Endothelial cell of umbilical vein (primary cell): ENCODE data around the gene TMEM63B.

Experiments
- EZH2 ChIP-seq: IDR thresholded peaks from 2 replicates; pipeline ENCODE4 v1.6.1; 2012; ENCODE audit warnings: borderline replicate concordance, low read depth, mild to moderate bottlenecking, moderate library complexity, low read length, inconsistent platforms; ENCODE audit not compliant: severe bottlenecking
- JUN ChIP-seq: IDR thresholded peaks from 2 replicates; pipeline ENCODE4 v1.6.1; 2011; ENCODE audit warnings: borderline replicate concordance, low read depth; ENCODE audit not compliant: insufficient read length, insufficient read depth
- POLR2A ChIP-seq: IDR thresholded peaks from 2 replicates; pipeline ENCODE4 v1.6.1; 2012; ENCODE audit warnings: low read depth, mild to moderate bottlenecking, control low read depth, low read length
- POLR2AphosphoS5 ChIP-seq: IDR thresholded peaks from 2 replicates; pipeline ENCODE4 v1.6.1; 2012; ENCODE audit warnings: low read depth, mild to moderate bottlenecking, control low read depth, low read length, moderate library complexity; ENCODE audit not compliant: insufficient read depth
- TF ChIP-seq, protein P1 (sequence below): IDR thresholded peaks from 2 replicates; pipeline ENCODE4 v1.6.1; 2011; ENCODE audit not compliant: insufficient read depth, insufficient read length
- TF ChIP-seq, protein P2 (sequence below), 2 donors: IDR thresholded peaks; 1 replicate in 1 of 2; 2 replicates in 1 of 2; pipeline ENCODE4 v1.5.1; 2011; ENCODE audit warnings: low read length in 2 of 2, mild to moderate bottlenecking in 2 of 2, moderate library complexity in 2 of 2, control low read depth in 1 of 2, inconsistent platforms in 1 of 2, low read depth in 1 of 2; ENCODE audit not compliant: insufficient read depth in 1 of 2; ENCODE audit errors: extremely low read depth in 1 of 2

DNA sequence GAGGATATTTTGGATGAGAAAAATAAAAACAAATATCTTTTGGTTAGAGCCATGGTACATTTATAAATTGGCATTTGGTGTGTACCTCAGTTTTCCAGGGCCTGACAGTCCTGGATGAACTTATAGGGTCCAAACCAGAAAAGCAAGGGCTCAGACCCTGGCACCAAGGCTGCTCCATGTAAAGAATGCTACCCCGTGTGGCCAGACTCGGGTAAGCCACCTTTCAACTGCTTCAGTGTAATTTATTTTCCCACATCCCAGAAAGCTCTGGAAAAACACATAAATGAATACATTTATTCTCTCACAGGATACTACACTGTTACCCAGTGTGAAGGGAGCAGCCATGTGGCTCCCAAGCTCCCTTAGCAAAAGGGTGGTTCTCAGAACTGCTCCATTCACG lies 13.9 kb upstream of the TMEM63B start:
- TF ChIP-seq, protein P1, sequence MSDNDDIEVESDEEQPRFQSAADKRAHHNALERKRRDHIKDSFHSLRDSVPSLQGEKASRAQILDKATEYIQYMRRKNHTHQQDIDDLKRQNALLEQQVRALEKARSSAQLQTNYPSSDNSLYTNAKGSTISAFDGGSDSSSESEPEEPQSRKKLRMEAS, result no peak
- TF ChIP-seq, protein P2, sequence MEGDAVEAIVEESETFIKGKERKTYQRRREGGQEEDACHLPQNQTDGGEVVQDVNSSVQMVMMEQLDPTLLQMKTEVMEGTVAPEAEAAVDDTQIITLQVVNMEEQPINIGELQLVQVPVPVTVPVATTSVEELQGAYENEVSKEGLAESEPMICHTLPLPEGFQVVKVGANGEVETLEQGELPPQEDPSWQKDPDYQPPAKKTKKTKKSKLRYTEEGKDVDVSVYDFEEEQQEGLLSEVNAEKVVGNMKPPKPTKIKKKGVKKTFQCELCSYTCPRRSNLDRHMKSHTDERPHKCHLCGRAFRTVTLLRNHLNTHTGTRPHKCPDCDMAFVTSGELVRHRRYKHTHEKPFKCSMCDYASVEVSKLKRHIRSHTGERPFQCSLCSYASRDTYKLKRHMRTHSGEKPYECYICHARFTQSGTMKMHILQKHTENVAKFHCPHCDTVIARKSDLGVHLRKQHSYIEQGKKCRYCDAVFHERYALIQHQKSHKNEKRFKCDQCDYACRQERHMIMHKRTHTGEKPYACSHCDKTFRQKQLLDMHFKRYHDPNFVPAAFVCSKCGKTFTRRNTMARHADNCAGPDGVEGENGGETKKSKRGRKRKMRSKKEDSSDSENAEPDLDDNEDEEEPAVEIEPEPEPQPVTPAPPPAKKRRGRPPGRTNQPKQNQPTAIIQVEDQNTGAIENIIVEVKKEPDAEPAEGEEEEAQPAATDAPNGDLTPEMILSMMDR (IDR thresholded peaks at IDR 0.05; ENCODE audit: extremely low read depth in 1 of 2, insufficient read depth in 1 of 2, low read depth in 1 of 2, low read length in 2 of 2), result peak; percentile 23 to 48
- no peak for TF ChIP-seq JUN
- no peak for TF ChIP-seq POLR2A
- no peak for TF ChIP-seq POLR2AphosphoS5
- no peak for TF ChIP-seq EZH2
